ENCODE measurements around the gene PPP1R1B. TPM values are rescaled to one million over a fixed set of nuclear protein-coding genes. Genes with fewer than 3 reads are reported as not detected.
"Not testable (repeated sequence)": the region's sequence is repeated elsewhere in the genome, so short reads cannot be mapped to it uniquely, and the experiment has no call there.

PPP1R1B gene
- total RNA-seq (2014; rRNA removed; shearing (Covaris generic)) = 0.08 TPM in 1 of 2 replicates, not detected in the other
- not detected in 2 replicates for polyA plus RNA-seq (2015; cell fraction: cytosol; rRNA removed)
- polyA plus RNA-seq (2015; cell fraction: nucleus; rRNA removed) = not detected in 2 replicates

GRCh38 chr17:39626171-39627046 is at the start of gene PPP1R1B:
TSS of gene PPP1R1B (plus strand) at chr17:39626952. CDS start at chr17:39627393, 441 bp downstream.
- in situ Hi-C loops (cut with HindIII; ENCODE audit: low pct_unique_long_range_greater_than_20kb, low sequenced_read_pairs) = no loop called here
- no peak for DNase-seq (ENCODE audit: low read depth, low spot score)

DNA sequence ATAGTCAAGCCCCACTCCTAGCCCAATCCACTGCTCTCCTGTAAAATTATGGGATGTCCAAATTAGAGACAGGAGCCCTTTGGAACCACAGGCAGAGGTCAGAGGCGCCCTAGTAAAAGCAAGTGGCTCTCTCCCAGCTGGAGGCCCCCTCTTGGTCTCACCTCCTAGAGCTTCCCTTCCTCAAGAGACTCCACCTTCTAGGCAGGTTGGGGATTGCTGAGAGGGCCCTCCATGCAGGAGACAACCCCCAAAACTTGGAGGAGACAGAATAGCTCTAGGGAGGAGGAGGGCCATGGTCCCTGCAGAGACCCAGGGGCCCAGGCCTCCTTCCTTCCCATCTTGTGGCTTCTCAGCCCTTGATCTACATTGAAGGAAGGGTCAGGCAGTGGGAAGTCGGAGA is 48.5 kb upstream of the PPP1R1B start:
- in situ Hi-C loops (cut with HindIII; ENCODE audit: low pct_unique_long_range_greater_than_20kb, low sequenced_read_pairs) = no loop called here
- no peak for DNase-seq (ENCODE audit: low read depth, low spot score)

DNA sequence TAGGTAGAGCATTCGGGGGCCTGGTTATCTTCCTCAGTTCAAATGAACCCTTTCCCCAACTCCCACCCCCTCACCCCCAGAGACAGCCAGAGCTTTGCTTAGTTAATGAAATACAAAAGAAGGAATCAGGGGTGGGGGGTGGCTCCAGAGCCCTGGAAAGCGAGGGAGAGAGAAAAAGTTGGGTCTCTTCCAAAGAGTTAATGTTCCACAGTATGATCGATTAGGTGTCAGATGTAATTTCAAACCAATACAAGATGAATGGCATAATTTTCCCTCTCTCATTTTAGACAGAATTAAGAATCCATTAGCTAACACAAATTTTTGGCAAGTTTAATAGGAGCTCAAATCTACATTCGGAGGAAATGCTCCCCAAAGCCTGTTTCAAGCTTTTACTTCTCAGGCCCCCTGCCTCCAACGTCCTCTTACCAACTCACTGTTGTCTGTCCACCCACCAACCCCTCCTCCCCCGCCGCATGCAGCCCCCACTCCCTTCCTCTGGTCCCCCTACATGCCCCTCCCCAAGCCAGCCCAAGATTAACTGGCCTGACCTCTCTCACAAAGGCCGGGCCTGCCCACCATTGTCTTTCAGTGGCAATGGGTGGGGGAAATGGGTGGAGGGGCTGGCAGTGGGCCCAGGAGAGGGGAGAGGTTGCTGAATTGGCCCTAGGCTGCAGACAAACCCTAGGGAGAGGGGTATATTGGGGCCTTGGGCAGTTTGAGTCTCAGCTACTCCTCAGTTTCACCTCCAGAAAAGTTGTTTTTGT is 47.3 kb upstream of the PPP1R1B start:
- DNase-seq (ENCODE audit: low read depth, low spot score) = no peak
- in situ Hi-C loops (cut with HindIII; ENCODE audit: low pct_unique_long_range_greater_than_20kb, low sequenced_read_pairs) = no loop called here

DNA sequence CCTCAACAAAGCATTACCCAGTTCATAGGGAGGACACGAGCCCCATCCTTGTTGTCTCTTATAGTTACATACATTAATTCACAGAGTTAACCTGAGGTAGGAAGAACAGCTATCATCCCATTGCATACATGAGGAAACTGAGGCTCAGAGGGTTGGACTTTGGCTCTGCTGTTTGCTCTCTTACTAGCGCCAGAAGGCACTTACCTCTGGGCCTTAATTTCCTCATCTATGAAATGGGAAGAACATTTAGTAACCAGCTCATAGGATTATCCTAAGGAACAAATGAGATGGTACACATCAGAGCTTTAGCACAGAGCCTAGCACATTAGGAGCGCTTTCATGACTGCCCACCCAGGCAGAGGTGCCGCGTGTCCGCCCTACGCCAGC is 46.7 kb upstream of the PPP1R1B start:
- in situ Hi-C loops (cut with HindIII; ENCODE audit: low pct_unique_long_range_greater_than_20kb, low sequenced_read_pairs) = no loop called here
- no peak for DNase-seq (ENCODE audit: low read depth, low spot score)

DNA sequence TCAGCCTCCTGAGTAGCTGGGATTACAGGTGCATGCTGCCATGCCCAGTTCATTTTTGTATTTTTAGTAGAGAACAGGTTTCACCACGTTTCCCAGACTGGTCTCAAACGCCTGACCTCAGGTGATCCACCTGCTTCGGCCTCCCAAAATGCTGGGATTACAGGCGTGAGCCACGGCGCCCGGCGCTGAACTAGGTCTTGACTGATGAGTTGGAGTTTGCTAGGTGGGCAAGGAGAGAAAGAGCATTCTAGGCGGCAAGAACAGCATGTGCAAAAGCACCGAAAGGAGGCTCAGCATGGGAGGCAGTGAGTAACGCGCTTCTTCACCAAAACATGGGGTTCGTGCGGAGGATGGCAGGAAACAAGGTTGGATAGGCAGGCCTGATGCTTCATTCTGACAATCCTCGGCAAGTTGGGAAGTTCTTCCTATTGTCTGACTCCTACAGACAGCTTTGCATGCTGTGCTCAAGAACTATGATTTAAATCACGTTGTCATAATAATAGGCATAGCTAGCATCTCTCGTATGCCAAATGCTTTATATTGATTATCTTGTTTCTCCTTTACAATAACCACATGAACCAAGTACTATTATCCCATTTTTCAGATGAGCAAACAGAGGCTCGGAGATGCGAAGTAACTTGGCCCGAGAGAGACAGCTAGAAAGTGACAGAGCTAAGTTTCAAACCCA is 45.5 kb upstream of the PPP1R1B start:
- no peak for DNase-seq (ENCODE audit: low read depth, low spot score)
- in situ Hi-C loops (cut with HindIII; ENCODE audit: low pct_unique_long_range_greater_than_20kb, low sequenced_read_pairs) = no loop called here

DNA sequence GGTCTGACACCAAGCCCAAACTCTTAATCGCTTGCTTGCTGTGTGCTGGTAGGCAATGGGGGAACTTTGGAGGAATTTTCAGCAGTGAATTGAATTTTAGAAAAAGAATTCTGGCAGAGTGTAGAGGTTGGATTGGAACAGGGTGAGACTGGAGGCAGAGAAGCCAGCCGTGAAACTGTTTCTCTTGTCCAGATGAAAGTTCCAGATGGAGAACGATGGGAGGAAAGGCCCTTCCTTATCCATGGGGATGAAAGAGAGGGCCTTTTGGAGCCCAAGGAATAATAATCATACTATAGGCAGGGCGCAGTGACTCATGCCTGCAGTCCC is 45.0 kb upstream of the PPP1R1B start:
- in situ Hi-C loops (cut with HindIII; ENCODE audit: low pct_unique_long_range_greater_than_20kb, low sequenced_read_pairs) = no loop called here
- DNase-seq (ENCODE audit: low read depth, low spot score) = no peak

DNA sequence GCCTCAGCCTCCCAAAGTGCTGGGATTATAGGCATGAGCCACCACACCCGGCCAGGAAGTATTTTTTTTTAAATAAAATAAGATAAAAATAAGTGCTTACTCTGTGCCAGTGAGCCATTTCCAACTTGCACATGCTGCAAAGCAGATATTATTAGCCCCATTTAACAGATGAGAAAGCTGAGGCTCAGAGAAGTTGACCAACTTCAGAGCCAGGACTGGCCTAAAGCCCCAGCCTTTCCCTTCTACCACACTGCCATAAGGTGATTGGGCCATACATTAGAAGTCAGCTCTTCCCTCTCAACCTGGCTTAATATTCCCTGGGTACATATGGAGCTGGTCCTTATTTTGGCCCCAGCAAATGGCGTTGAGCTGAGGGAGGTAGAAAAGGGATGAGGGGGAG is 44.1 kb upstream of the PPP1R1B start:
- no peak for DNase-seq (ENCODE audit: low read depth, low spot score)
- in situ Hi-C loops (cut with HindIII; ENCODE audit: low pct_unique_long_range_greater_than_20kb, low sequenced_read_pairs) = no loop called here

DNA sequence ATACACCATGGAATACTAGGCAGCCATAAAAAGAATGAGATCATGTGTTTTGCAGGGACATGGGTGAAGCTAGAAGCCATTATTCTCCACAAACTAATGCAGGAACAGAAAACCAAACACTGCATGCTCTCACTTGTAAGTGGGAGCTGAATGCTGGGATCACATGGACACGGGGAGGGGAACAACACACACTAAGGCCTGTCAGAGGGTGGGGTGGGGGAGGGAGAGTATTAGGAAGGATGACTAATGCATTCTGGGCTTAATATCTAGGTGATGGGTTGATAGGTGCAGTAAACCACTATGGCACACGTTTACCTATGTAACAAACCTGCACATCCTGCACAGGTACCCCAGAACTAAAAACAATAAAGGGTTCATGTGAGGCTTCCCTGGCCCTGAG is 36.6 kb upstream of the PPP1R1B start:
- not testable (repeated sequence) for DNase-seq (ENCODE audit: low read depth, low spot score)

DNA sequence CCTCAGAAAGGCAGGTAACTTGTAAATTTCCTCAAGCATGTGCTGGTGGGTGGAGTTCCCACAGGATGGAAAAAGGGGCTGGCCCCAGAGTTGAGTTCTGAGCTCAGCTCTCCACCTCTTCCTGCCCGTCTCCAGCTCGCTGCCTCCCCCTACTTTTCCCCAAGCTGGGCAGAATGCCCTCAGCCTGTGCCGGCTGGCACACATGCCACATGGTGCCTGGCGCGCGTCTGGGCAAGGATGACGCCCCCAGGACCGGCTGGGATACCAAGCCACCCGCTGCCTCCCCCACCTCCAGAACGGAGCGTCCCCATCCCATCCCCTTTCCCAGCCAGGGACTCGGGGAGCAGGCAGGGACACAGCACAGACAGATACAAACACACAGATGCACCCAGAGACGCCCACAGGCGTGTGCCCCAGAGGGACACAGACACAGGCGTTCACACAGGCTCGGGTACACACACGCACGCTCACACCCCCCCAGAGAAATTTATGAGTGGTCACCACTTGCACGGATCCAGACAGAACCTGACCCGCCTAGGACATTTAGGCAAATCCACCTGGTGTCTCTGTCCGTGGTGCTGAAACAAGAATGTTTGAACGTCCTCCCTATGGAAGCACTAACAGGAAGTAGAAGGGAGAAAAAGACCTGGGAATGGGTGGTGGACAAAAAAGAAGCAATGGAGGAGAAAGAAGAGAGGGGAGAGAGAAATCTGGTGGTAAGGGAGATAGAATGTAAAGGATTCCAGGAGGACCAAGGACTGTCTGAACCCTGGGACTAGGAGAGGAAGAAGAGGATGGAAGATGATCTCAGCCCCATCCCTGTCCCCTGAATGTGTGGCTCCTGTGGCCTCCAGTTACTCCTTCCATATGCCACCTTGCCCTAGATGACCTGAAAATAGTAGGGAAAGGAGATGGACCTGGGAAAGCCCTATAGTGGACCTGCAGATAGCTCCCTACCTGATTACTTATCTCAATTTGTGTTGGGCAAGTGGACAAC is 34.5 kb upstream of the PPP1R1B start:
- DNase-seq (ENCODE audit: low read depth, low spot score) = peak; percentile 31
- in situ Hi-C loops (cut with HindIII; ENCODE audit: low pct_unique_long_range_greater_than_20kb, low sequenced_read_pairs) = no loop called here

More for the DNA sequence above, 36.6 kb upstream of the PPP1R1B start:
- in situ Hi-C loops (cut with HindIII; ENCODE audit: low pct_unique_long_range_greater_than_20kb, low sequenced_read_pairs) = not testable (repeated sequence)

- in situ Hi-C loops (cut with HindIII; ENCODE audit: low pct_unique_long_range_greater_than_20kb, low sequenced_read_pairs) = no loop called here
- no peak for DNase-seq (ENCODE audit: low read depth, low spot score)
These were observed 33.4 kb upstream of the PPP1R1B start for GRCh38 chr17:39593371-39593770.

- in situ Hi-C loops (cut with HindIII; ENCODE audit: low pct_unique_long_range_greater_than_20kb, low sequenced_read_pairs) = no loop called here
- no peak for DNase-seq (ENCODE audit: low read depth, low spot score)
These were observed 31.5 kb upstream of the PPP1R1B start for GRCh38 chr17:39595294-39595693.

DNA sequence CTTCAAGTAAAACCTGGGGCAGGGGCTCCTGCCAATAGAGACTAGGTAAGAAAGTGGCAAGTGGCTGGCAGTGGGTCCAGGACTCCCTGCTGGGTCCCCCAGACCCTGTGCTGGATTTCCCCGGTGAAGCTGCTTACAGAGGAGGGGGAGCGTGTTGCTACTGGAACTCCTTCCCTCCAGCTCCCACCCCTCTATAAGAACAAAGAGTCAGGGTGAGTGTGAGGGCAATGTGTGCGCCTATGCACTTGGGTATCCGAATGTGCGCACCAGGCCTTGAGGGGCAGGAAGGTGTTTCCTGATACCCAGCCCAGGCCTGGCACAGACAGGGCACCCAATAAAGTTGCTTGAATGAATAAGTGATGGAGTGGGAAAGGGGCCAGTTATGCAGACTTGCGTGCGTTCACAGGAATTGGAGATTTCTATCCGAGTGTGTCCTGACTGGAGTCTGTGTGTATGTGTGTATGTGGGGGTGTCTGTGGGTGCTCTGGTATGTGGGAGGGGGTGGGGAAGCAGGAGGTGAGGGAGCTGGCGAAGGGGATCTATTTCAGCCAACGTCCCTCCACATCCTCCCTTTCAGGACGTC is 30.7 kb upstream of the PPP1R1B start:
- no peak for DNase-seq (ENCODE audit: low read depth, low spot score)
- in situ Hi-C loops (cut with HindIII; ENCODE audit: low pct_unique_long_range_greater_than_20kb, low sequenced_read_pairs) = no loop called here

DNA sequence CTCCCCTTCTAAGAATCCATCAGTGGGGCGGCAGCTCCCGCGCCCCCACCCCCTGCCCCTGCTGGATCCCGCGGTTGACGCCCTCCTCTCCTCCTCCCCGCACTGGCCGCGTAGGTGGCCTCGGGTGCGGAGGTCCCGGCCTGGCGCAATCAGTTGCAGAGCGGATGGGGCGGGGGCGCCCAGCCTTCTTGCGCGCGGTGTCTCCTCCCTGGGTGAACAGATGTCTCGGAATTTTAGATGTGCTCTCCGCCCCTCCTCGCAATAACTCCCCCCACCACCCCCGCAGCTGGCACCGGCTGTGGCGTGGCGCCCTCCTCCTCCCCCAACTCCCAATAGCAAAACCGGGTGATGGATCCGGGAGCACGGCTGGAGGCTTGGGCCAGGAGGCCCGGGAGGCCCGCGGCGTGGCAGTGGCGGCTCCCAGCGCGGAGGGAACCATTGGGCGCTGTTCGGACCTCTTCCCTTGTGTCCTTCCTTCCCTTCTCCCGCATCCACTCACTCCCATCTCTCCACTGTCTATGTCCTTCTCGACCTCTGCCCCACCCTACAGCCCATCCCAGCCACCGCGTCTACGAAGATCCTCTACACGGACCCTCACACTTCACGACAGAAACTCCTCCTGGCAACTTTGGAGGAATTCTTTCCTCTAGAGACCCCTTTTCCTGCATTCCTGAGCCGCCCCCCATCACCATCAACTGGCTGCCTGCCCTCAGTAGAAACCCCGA is 30.0 kb upstream of the PPP1R1B start:
- in situ Hi-C loops (cut with HindIII; ENCODE audit: low pct_unique_long_range_greater_than_20kb, low sequenced_read_pairs) = no loop called here
- no peak for DNase-seq (ENCODE audit: low read depth, low spot score)

GRCh38 chr17:39597372-39598046 is 29.2 kb upstream of the PPP1R1B start:
- in situ Hi-C loops (cut with HindIII; ENCODE audit: low pct_unique_long_range_greater_than_20kb, low sequenced_read_pairs) = no loop called here
- DNase-seq (ENCODE audit: low read depth, low spot score) = no peak

GRCh38 chr17:39598047-39598481 is 28.7 kb upstream of the PPP1R1B start:
- no peak for DNase-seq (ENCODE audit: low read depth, low spot score)
- in situ Hi-C loops (cut with HindIII; ENCODE audit: low pct_unique_long_range_greater_than_20kb, low sequenced_read_pairs) = no loop called here

GRCh38 chr17:39598630-39599003 is 28.1 kb upstream of the PPP1R1B start:
- in situ Hi-C loops (cut with HindIII; ENCODE audit: low pct_unique_long_range_greater_than_20kb, low sequenced_read_pairs) = no loop called here
- no peak for DNase-seq (ENCODE audit: low read depth, low spot score)
